GM21528 (cell line): ENCODE data around the gene HAS3.

Source experiments
- ATAC-seq: cut with Tn5 transposase; IDR thresholded peaks from one replicate; pipeline ENCODE4 v1.9.1; 2021; ENCODE audit warnings: mild to moderate bottlenecking, moderate library complexity; ENCODE audit not compliant: unreplicated experiment, low FRiP score

Gene HAS3

DNA sequence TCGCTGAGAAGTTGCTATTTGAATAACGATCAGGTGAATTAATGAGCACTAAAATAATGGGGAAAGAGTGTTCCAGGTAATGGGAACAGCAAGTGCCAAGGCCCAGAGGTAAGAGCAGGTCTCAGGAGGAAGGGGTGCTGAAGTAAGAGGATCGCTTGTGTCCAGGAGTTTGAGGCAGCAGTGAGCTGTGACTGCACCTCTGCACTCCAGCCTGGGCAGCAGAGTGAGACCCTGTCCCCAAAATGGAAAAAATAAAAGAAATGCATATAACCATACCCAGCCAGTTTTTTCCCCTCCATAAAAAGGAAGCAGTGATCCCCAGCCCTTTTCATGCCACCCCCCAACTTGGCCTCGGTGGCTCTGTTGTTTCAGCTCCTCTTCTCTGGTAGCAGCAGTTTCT lies 16.8 kb upstream of the HAS3 start:
- no peak for ATAC-seq

DNA sequence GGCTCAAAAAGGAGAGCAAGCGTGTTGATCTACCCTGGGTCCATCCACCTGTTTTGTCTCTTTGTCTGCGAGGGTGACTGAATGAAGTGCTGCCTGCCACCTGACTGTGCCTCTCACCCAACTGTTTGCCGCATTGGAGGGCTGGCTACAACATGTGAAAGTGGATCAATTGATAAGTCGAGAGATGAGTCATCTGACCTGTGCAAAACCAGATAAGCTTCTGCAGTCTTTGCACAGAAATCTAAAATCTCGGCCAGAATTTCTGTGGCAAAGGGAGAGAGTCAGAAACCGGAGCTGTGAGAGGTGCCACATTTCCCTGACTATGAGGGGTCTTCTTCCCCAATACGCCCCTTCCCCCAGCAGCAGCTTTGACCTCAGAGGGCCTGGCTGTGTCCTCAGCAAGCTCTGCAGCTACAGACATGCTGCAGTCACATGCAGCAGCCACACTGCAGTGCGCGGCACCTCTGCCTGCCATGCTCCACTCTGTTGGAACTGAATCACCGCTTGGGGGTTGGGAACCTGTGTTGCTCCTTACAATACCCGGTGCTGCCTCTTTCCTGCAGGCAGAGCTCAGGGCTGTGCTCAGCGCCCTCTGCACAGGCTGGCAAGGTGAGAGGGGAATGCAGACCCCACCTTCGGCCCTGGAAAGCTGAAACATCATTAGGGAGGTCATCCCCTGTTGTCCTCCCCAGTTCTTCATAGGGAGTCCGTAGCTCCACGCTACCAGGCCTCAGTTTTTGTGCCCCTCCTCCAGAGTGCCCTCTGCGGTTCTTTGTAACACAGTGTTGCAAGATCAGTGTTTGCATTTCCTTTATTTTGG lies 16.2 kb upstream of the HAS3 start:
- no peak for ATAC-seq

DNA sequence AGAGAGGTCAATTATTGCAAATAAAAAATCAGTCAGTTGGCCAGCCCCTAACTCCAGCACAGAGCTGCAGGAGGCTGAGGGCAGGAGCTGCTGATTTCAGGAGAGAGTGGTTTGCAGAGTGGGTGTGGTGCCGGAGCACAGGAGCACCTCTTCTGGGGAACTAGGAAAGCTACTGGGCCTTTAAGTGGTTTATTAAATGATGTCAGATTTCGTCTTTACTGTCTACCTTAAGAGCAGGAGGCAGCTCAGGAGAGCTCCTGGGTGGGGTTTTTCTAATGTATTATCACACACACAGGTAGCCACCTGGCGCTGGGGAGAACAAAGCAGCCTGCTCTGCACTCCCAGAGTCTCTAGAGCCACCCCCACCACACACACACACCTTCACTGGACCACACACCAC lies 11.5 kb upstream of the HAS3 start:
- no peak for ATAC-seq

DNA sequence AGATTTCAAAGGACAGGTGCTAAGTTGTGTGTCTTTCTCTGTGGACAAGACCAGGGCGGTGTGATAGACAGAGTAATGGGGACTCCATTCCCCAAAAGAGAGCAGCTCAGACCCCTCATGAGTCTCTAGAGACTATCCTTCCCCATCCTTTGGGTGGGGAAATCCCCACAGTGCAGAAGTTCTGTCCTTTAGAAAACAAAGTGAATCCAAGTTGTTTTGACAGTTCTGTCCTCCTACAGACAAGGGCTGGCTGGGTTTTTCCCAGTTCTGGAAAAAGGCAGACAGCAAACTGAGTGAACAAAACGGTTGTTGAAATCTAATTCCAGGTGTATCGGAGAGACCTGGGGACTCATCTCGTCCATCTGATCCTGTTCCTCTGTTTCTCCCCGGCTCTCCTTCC lies 11.0 kb upstream of the HAS3 start:
- no peak for ATAC-seq

DNA sequence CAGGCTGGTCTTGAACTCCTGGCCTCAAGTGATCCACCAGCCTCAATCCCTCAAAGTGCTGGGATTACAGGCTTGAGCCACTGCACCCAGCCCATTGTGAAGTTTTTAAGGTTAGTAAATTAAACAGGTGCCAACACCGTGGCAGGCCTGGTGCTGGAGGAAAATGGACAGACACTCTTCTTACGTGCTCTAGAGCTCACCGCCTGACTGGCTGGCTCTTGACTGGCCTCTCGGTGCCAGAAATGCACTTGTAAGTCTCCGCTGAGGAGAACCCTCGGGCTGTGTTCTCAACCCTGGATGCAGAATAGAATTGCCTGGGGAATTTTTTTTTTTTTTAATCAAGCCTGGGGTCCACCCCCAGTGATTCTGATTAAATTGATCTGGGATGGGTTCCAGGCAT lies 10.3 kb upstream of the HAS3 start:
- no peak for ATAC-seq

DNA sequence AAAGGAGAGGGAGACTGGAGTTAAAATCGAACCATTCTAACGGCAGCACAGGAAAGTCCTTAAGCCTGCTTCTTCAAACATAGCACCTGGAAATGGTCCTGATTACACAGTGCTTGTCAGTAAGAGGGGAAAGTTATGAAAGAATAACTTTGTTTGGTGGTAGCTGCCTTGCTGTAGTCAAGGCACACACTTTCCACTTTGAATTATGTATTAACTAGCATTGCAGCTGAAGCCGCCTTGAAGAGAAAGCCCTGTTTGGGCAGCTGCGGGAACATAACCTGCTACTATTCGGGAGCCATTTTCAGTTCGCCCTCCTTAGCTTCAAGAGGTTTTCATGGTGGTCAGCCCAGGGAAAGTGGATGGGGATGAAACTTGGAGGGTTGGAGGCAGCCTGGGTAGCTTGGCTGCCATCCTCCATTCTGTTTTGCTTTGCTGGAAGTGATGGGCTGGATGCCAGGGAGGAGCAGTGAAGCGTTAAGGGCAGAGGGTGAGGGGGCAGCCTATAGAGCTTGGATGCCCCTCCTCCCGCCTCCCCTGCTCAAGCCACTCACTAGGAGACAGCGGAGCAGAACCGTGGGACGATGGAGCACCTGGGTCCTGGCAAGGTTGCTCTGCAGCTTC lies 5.3 kb upstream of the HAS3 start:
- no peak for ATAC-seq

DNA sequence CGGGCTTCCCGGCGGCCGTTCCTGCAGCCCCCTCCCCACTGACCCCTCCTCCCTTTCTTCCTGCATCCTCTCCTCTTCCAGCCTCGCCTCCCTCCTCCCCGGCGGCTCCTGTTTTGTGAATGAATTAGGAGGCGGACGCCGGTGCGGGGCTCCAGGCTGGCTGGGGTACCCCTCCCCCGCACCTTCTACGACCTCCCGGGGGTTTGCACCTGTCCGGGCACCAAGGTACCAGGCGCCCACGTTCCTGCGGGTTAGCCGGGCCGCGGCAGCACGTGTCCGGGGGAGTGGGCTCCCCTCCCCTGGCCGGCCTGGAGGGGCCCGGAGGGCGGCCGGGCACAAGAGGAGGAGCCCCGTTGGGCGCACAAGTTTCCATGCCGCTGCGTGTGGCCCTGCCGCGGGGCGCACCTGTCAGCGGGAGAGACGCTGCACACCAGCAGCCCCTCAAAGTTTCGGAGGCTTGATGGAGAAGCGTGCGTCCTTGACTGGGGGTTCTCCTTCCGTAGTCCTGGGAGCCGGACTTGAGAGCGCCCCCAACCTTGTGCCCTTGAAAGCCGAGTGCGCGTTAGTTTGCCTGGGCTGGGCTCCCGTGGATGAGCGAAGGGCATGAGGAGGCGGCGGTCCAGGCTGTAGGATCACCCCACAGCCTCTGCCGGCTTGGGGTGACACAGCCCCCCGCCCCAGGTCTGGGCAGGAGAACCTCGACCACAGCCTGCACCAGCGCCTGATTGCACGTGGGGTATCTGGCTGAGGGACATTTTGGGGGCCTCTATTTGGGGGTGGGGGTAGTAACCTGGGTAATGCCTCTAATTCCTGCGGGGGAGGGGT lies 1.2 kb downstream of the HAS3 start:
- no peak for ATAC-seq

DNA sequence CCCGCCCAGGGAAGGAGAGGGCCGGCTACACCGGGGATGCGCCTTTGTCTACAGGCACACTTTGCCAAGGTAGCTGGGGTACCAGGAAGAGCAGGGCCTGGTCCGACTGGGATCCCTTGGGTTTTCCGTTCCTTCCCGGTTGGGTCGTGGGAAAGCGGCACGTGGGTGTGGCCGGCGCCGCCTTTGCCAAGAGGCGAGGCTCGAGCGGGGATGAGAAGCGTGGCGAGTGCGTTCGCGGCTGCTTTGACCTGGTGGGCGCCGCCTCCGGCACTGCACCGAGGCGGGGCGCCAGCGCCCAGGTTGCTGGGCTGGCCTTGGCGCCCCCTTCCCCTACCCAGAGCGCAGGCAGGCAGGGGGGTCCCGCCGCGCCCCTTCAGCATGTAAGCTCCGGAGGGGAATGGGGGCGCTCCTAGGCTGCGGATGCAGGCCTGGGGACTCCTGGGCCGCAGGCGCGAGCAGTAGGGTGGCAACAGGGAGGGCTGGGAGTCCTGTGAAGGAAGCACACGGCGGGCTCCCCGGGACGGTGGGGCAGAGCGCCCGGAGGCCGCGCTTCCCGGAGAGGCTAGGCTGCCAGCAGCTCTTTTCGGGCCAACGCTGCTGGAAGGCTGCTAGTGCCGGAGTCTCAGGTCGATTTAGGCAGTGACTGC lies 2.0 kb downstream of the HAS3 start:
- no peak for ATAC-seq

DNA sequence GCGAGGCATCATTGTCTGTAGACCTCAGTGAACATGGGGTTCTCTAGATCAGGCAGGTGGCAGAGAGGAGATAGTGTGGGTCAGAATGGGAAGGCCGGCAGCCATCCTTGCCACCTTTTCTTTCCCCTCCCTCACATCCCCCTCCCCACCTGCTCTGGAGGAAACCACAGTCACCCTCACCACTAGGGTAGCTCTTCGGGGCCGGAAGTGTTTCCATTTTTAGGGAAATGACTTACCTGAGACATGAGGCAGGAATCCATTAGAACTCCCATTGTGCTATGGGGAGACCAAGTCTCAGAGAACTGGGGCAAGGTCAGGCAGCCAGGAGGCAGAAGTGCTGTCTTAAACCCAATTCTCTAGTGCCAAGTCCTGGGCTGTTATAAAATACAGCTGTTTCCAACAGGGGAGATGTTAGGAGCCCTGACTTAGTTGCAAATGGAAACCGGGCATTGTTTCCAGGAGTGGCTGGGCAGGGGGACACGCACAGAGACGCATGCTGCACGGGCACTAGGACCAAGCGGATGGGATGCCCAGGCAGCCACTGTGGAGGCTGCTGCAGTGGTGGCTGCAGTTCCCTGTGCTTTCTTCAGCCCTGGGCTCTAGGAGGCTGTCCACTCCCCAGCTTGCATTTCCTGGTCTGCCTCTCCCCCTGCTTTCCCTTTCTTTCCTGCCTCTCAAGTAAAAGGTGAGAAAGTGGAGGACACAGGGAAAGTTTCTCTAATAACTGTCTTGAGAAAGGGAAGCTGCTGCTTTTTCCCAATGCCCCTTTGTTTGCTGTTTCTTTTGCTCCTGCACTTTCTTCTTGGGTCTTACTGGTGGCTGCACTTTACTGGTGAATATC lies 2.8 kb downstream of the HAS3 start:
- ATAC-seq: no peak

DNA sequence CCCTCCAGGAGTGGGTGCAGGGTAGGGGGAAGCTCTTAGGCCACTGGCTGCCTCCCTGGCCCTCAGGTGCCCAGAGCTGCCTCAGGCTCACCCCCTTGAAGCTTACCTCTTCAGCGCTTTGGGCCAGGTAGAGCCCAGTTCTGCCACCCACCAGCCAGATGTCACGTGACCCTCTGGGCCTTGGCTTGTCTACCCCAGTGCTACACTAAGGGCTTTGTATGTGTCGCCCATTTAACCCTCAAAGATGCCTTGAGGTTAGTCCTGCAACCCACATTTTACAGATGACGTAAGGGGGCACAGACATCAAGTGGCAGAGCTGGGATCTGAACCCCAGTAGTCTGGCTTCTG lies 3.4 kb downstream of the HAS3 start:
- no peak for ATAC-seq

DNA sequence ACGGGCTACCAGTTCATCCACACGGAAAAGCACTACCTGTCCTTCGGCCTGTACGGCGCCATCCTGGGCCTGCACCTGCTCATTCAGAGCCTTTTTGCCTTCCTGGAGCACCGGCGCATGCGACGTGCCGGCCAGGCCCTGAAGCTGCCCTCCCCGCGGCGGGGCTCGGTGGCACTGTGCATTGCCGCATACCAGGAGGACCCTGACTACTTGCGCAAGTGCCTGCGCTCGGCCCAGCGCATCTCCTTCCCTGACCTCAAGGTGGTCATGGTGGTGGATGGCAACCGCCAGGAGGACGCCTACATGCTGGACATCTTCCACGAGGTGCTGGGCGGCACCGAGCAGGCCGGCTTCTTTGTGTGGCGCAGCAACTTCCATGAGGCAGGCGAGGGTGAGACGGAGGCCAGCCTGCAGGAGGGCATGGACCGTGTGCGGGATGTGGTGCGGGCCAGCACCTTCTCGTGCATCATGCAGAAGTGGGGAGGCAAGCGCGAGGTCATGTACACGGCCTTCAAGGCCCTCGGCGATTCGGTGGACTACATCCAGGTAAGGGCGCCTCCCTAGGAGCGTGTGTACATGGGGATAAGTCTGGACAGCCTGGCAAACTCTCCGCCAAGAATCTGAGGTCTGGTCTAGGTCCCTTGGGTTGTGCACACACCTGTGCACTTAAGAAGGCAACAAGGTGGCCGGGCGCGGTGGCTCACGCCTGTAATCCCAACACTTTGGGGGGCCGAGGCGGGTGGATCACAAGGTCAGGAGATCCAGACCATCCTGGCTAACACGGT lies 4.2 kb downstream of the HAS3 start:
- no peak for ATAC-seq

DNA sequence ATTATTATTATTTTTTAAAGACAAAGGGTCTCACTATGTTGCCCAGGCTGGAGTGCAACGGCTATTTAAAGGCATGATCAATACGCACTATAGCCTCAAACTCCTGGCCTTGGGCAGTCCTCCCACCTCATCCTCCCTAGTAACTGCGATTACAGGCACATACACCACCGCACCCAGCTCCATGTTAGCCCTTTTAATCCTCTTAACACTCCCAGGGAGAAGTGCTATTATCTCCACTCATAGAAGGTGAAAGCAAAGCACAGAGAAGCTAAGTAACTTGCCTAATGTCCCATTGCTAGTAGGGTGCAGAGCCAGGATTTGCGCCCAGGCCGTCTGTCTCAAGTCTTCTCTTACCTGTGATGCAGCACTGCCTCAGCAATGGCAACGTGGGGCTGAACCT lies 5.0 kb downstream of the HAS3 start:
- no peak for ATAC-seq

DNA sequence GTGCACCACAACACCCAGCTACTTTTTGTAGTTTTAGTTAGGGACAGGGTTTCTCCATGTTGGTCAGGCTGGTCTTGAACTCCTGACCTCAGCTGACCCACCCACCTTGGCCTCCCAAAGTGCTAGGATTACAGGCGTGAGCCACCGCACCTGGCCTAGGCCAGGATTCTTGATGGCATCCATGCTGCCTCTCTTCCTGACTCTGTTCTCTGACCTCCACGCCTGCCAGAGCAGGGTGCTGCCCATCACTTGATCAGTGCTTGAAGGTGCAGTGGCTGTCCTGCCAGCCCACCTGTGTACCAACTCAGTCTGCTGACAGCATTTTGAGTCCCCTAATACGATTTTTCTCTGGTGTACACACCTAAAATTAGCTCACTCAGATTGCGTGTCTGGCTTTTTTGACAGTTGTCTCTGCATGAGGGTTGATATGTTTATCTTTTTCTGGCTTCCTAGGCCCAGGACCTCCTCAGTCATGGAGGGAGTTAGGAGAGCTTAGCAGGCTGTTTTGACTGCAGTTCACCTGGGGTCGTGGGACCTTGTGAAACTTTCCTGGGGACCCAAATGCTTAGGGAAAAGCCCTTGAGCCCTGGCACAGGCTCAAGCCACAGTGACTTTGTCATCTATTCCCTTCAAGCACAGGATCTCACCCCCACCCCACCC lies 5.9 kb downstream of the HAS3 start:
- ATAC-seq: no peak

DNA sequence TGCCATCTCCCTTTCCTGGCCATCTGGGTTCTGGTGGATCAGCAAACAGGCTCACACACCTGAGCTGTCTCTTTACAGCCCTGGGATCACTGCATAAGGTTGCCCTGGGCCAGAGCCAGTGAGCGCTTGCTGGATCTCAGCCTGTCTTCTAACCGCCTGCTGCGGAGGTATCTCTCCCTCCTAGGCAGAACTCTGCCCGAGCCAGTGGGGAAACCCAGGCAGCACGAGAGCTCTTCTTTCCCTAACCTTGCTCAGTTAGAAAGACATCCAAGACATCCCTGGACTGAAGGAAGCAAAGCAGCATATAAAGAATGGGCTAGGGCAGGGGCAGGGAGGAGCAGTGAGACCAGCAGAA lies 6.4 kb downstream of the HAS3 start:
- no peak for ATAC-seq

DNA sequence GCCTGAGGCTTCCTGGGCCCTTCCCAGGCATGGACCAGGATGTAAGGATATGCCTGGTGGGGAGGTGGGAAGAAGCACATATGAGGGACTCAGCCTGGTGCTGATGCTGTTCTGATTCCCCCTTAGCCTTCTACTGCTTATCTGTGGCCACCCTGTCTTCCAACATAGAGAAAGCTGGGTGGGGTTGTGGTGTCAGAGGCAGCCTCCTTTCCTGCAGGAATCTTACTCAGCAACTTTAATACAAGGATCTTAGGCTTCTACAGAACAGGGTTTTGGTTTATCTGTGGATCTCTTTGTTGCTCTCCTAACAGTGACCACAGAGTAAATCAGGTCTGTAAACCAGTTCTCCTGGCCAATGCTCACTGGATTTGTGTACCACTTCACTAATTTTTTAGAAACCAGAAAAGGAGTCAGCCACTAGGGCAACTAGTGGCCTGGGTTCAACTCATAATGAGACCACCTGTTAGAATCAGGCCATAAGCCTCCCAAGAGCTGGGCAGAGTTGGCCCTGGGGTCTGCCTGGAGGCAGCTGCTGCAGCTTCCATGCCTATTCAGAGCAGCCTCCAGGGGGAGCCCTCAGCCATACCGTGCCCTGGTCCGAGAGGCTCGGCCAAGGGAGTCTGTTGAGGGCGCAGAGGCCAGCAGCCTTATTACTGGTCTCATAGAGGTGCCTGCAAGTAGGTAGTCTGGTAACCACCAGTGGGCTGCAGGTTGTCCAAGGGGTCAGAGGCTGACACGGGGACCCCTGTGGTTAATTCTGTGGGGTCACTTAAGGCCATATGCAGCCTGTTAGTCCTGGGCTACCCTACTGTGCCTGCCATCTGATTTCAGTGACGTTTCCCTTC lies 7.1 kb downstream of the HAS3 start:
- ATAC-seq: no peak

DNA sequence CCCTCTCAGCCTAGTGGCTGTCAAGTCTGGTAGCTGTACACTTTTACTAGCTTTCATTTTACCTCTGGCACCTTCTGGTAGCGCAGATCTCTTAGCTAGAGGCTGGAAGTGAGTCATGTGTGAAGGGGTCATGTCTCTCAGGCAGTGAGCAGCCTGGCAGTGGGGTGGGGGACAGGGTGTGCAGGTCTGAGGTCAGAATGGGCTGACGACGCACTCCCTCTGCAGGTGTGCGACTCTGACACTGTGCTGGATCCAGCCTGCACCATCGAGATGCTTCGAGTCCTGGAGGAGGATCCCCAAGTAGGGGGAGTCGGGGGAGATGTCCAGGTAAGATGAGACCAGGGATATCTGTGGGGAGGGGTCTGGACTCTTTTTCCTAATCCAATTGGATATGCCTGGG lies 7.8 kb downstream of the HAS3 start:
- no peak for ATAC-seq

DNA sequence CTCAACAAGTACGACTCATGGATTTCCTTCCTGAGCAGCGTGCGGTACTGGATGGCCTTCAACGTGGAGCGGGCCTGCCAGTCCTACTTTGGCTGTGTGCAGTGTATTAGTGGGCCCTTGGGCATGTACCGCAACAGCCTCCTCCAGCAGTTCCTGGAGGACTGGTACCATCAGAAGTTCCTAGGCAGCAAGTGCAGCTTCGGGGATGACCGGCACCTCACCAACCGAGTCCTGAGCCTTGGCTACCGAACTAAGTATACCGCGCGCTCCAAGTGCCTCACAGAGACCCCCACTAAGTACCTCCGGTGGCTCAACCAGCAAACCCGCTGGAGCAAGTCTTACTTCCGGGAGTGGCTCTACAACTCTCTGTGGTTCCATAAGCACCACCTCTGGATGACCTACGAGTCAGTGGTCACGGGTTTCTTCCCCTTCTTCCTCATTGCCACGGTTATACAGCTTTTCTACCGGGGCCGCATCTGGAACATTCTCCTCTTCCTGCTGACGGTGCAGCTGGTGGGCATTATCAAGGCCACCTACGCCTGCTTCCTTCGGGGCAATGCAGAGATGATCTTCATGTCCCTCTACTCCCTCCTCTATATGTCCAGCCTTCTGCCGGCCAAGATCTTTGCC lies 9.0 kb downstream of the HAS3 start:
- no peak for ATAC-seq

DNA sequence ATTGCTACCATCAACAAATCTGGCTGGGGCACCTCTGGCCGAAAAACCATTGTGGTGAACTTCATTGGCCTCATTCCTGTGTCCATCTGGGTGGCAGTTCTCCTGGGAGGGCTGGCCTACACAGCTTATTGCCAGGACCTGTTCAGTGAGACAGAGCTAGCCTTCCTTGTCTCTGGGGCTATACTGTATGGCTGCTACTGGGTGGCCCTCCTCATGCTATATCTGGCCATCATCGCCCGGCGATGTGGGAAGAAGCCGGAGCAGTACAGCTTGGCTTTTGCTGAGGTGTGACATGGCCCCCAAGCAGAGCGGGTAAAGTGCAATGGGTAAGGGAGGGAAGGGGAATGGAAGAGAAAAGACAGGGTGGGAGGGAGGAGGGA lies 9.5 kb downstream of the HAS3 start:
- no peak for ATAC-seq
